Measurements from ENCODE around the gene ISL1. TPM values are rescaled to one million over a fixed set of nuclear protein-coding genes. Genes with fewer than 3 reads are reported as not detected.

ISL1 gene
- total RNA-seq, 1 experiment from 2014 or later: 1.2 TPM

- DNase-seq (ENCODE audit: unreplicated experiment): no peak
- no peak overlapping the region for H3K27ac Mint-ChIP-seq (ENCODE audit: low read depth, unreplicated experiment)
- peaks cover 9% of the 10 kb centered on the region for H3K9me3 Mint-ChIP-seq (ENCODE audit: unreplicated experiment)
- BruUV-seq (replicated peaks): no TSS peak
- no peak overlapping the region for H3K4me3 Mint-ChIP-seq (ENCODE audit: unreplicated experiment)
- ChIA-PET POLR2A (no interaction called here), CTCF (no interaction called here)
- H3K27me3 Mint-ChIP-seq (ENCODE audit: insufficient read depth, unreplicated experiment): peaks cover 15% of the 10 kb centered on the region
- peaks cover 9% of the 10 kb centered on the region for H3K4me1 Mint-ChIP-seq (ENCODE audit: insufficient read depth, unreplicated experiment)
- TF ChIP-seq CTCF (IDR thresholded peaks at IDR 0.05; ENCODE audit: unreplicated experiment): no peak
- H3K36me3 Mint-ChIP-seq (ENCODE audit: insufficient read depth, unreplicated experiment): no peaks in the 10 kb centered on the region
- intact Hi-C loops (cut with micrococcal nuclease): no loop called here
These were observed 49.9 kb downstream of the ISL1 start for GRCh38 chr5:51433052-51433710.

GRCh38 chr5:51439232-51439631 is 56.0 kb downstream of the ISL1 start:
- no peak overlapping the region for H3K4me3 Mint-ChIP-seq (ENCODE audit: unreplicated experiment)
- H3K27ac Mint-ChIP-seq (ENCODE audit: low read depth, unreplicated experiment): no peak overlapping the region
- CTCF ChIA-PET: no interaction called here
- H3K9me3 Mint-ChIP-seq (ENCODE audit: unreplicated experiment): peaks cover 1% of the 10 kb centered on the region
- no peaks in the 10 kb centered on the region for H3K4me1 Mint-ChIP-seq (ENCODE audit: insufficient read depth, unreplicated experiment)
- no TSS peak for BruUV-seq (replicated peaks)
- POLR2A ChIA-PET: no interaction called here
- DNase-seq (ENCODE audit: unreplicated experiment): no peak
- H3K27me3 Mint-ChIP-seq (ENCODE audit: insufficient read depth, unreplicated experiment): peaks cover 27% of the 10 kb centered on the region
- TF ChIP-seq CTCF (IDR thresholded peaks at IDR 0.05; ENCODE audit: unreplicated experiment): no peak
- intact Hi-C loops (cut with micrococcal nuclease): no loop called here
- H3K36me3 Mint-ChIP-seq (ENCODE audit: insufficient read depth, unreplicated experiment): no peaks in the 10 kb centered on the region
